GM12878 (cell line): ENCODE data around the gene UST. TPM values are rescaled to one million over a fixed set of nuclear protein-coding genes. Genes with fewer than 3 reads are reported as not detected.

Source experiments
- ATAC-seq: fragments of 200-7000 bp; cut with Tn5 transposase; 3 replicates; pipeline ENCODE4 v1.9.1; 2020; ENCODE audit warnings: mild to moderate bottlenecking, moderate library complexity
- BruUV-seq: library from RNA; stranded (reverse); fragments of 400-500 nt; replicated peaks from 2 replicates; lab custom pipeline; 2021; lab: Mats Ljungman, UMichigan
- CTCF ChIA-PET: fragments of 300-600 bp; sonication (Branson Sonifier 250); formaldehyde crosslinking; extraction: SDS; loops from one replicate; lab custom pipeline; 2021; ENCODE audit warnings: inconsistent platforms; lab: Yijun Ruan, JAX
- POLR2A ChIA-PET: fragments of 350-600 bp; formaldehyde crosslinking; extraction: SDS; loops from one replicate; lab custom pipeline; 2021; ENCODE audit warnings: inconsistent platforms; lab: Charles Lee
- RAD21 ChIA-PET: fragments of 300-600 bp; sonication (Branson Sonifier 250); formaldehyde crosslinking; loops from one replicate; lab custom pipeline; 2023; ENCODE audit warnings: antibody characterized with exemption; ENCODE audit not compliant: unreplicated experiment; lab: Charles Lee
- SMC1A ChIA-PET: fragments of 300-600 bp; sonication (Branson Sonifier 250); formaldehyde crosslinking; loops from one replicate; lab custom pipeline; 2023; ENCODE audit not compliant: unreplicated experiment, uncharacterized antibody; lab: Charles Lee
- DNase-seq: peaks from one replicate; pipeline ENCODE4 v3.0.0-alpha.2; 2011; ENCODE audit warnings: low read depth, low spot score
- FAIRE-seq: peaks from 3 replicates; lab custom pipeline; 2011; peaks lifted over from hg19 to GRCh38; lab: Jason Lieb, UNC
- H2AFZ ChIP-seq: 2 replicates; pipeline ENCODE4 v1.6.0; 2011; ENCODE audit warnings: low read depth, low read length, control low read depth; ENCODE audit not compliant: control insufficient read depth
- H3K27ac ChIP-seq: 2 replicates; pipeline ENCODE4 v1.5.1; 2011; ENCODE audit warnings: control low read depth; ENCODE audit not compliant: control insufficient read depth, insufficient read depth
- H3K27me3 ChIP-seq, 2 experiments: replicated peaks in 1 of 2; 2 replicates each; pipeline versions ENCODE4 v1.6.0 to v1.6.1; 2011; ENCODE audit warnings: low read length in 1 of 2; ENCODE audit not compliant: control insufficient read depth in 2 of 2, insufficient read depth in 2 of 2
- H3K36me3 ChIP-seq, 2 experiments: 2 replicates each; pipeline ENCODE4 v1.5.1; 2011; ENCODE audit warnings: low read length in 1 of 2; ENCODE audit not compliant: control insufficient read depth in 2 of 2, insufficient read depth in 2 of 2
- H3K4me1 ChIP-seq: 2 replicates; pipeline ENCODE4 v1.6.1; 2011; ENCODE audit warnings: mild to moderate bottlenecking, low read length, moderate library complexity, mixed read lengths; ENCODE audit not compliant: control insufficient read depth, insufficient read depth
- H3K4me2 ChIP-seq: 2 replicates; pipeline ENCODE4 v1.6.0; 2011; ENCODE audit warnings: control low read depth; ENCODE audit not compliant: control insufficient read depth, insufficient read depth
- H3K4me3 ChIP-seq: fragments of 200-600 bp; sonication (generic); 2 replicates; pipeline ENCODE4 v1.5.1; 2016
- H3K79me2 ChIP-seq: 2 replicates; pipeline ENCODE4 v1.6.0; 2011; ENCODE audit warnings: low read length; ENCODE audit not compliant: control insufficient read depth, insufficient read depth
- H3K9ac ChIP-seq: 2 replicates; pipeline ENCODE4 v1.8.0; 2011; ENCODE audit warnings: low read length, control low read depth, mixed read lengths; ENCODE audit not compliant: control insufficient read depth, insufficient read depth
- H3K9me3 ChIP-seq: replicated peaks from 3 replicates; pipeline ENCODE4 v1.5.1; 2011; ENCODE audit warnings: mild to moderate bottlenecking, low read length; ENCODE audit not compliant: control insufficient read depth, insufficient read depth
- H4K20me1 ChIP-seq: 2 replicates; pipeline ENCODE4 v1.6.0; 2011; ENCODE audit not compliant: control insufficient read depth, insufficient read depth
- BACH1 ChIP-seq: fragments of 450-650 bp; IDR thresholded peaks from 2 replicates; pipeline ENCODE4 v1.6.1; 2017; ENCODE audit warnings: mild to moderate bottlenecking, borderline replicate concordance
- FOXM1 ChIP-seq: IDR thresholded peaks from 2 replicates; pipeline ENCODE4 v1.6.1; 2012; ENCODE audit warnings: low read depth, mild to moderate bottlenecking, inconsistent platforms, low read length, moderate library complexity
- SIX5 ChIP-seq: IDR thresholded peaks from 2 replicates; pipeline ENCODE4 v1.6.1; 2011; ENCODE audit warnings: mild to moderate bottlenecking, low read depth, low read length, moderate library complexity; ENCODE audit not compliant: severe bottlenecking
- SMC3 ChIP-seq: IDR thresholded peaks from 2 replicates; pipeline ENCODE4 v1.6.1; 2011; ENCODE audit warnings: low read length, improper control_type of control experiment, borderline replicate concordance
- SRF ChIP-seq, 2 experiments: IDR thresholded peaks; 2 replicates each; pipeline ENCODE4 v1.6.1; 2011; ENCODE audit warnings: low read depth in 2 of 2, low read length in 2 of 2, mild to moderate bottlenecking in 1 of 2, moderate library complexity in 1 of 2
- ZBTB11 ChIP-seq: fragments of 450-650 bp; formaldehyde crosslinking; IDR thresholded peaks from 2 replicates; pipeline ENCODE4 v1.5.0; 2022; ENCODE audit warnings: mild to moderate bottlenecking, missing genetic modification characterization
- ZZZ3 ChIP-seq: IDR thresholded peaks from 2 replicates; pipeline ENCODE4 v1.6.1; 2011; ENCODE audit warnings: low read depth; ENCODE audit not compliant: control insufficient read depth, insufficient read length
- WGBS: methylation state at CpG from one replicate; pipeline ENCODE4 v1.1.6; 2016; ENCODE audit warnings: low lambda C conversion rate; ENCODE audit not compliant: insufficient replicate concordance, insufficient coverage; ENCODE audit errors: missing lambda C conversion rate; 5-methylcytosine and 5-hydroxymethylcytosine counted together
- in situ Hi-C: fragments of 300-500 bp; cut with MboI; formaldehyde crosslinking; loops from 9 replicates; pipeline ENCODE4 v1.14.3; 2018; ENCODE audit warnings: mixed read lengths
- intact Hi-C: fragments of 100-400 bp; cut with micrococcal nuclease; formaldehyde crosslinking; loops from one replicate; pipeline ENCODE4 v1.14.2; 2022; ENCODE audit not compliant: unreplicated experiment
- polyA plus RNA-seq, 11 experiments: library from polyadenylated mRNA; depleted of rRNA in 4 of 11; unstranded in 6 of 11; stranded (reverse) in 5 of 11; fragments of >200 nt; fragmentation: Nextera tagmentation in 4 of 11; fragmentation: Illumina TruSeq in 1 of 11; extraction: Ambion mirVana in 4 of 11; extraction: Trizol in 1 of 11; gene quantifications; 1 replicate in 1 of 11; 2 replicates in 10 of 11; pipeline versions ENCODE4 v1.2.1 to v1.2.3, GENCODE V29; 2011 to 2016; ENCODE audit warnings: inconsistent platforms in 2 of 11, missing spikeins in 2 of 11, low read depth in 1 of 11
- total RNA-seq, 4 experiments: library from RNA; depleted of rRNA in 3 of 4; stranded (reverse); fragments of >200 nt in 3 of 4; fragmentation: Illumina TruSeq in 1 of 4; extraction: Trizol in 1 of 4; gene quantifications; 2 replicates each; pipeline versions ENCODE4 v1.2.1 to v1.2.3, GENCODE V29; 2013 to 2021
- TF ChIP-seq, protein P1 (sequence below): fragments of 150-350 bp; IDR thresholded peaks from 2 replicates; pipeline ENCODE4 v1.6.1; 2016; ENCODE audit warnings: low read depth, low read length
- TF ChIP-seq, protein P2 (sequence below): fragments of 450-650 bp; IDR thresholded peaks from 2 replicates; pipeline ENCODE4 v1.6.1; 2017; ENCODE audit warnings: mild to moderate bottlenecking, moderate library complexity

Gene UST
- total and polyA plus RNA-seq, 10 of the 15 experiments (the other 5 are each of a cell fraction or from before 2014, with no cell fraction given): 0.74 to 43.3 (median 2.2) TPM

GRCh38 chr6:148928811-148929210 lies 182.0 kb downstream of the UST start:
- H3K4me1 ChIP-seq: no peaks in the 10 kb centered on the region
- no TSS peak for BruUV-seq
- intact Hi-C loops: no loop called here
- FAIRE-seq (no peak), ATAC-seq (no peak), DNase-seq (no peak)
- no peak overlapping the region for H3K9ac ChIP-seq
- SMC1A ChIA-PET: interaction anchor here (1.0 kb wide), 1 partner anchor 40 kb away, joined by 3 read pairs; no protein-coding TSS in a partner anchor
- H3K4me3 ChIP-seq: no peak overlapping the region
- no peaks in the 10 kb centered on the region for H3K79me2 ChIP-seq
- TF ChIP-seq, protein P1, sequence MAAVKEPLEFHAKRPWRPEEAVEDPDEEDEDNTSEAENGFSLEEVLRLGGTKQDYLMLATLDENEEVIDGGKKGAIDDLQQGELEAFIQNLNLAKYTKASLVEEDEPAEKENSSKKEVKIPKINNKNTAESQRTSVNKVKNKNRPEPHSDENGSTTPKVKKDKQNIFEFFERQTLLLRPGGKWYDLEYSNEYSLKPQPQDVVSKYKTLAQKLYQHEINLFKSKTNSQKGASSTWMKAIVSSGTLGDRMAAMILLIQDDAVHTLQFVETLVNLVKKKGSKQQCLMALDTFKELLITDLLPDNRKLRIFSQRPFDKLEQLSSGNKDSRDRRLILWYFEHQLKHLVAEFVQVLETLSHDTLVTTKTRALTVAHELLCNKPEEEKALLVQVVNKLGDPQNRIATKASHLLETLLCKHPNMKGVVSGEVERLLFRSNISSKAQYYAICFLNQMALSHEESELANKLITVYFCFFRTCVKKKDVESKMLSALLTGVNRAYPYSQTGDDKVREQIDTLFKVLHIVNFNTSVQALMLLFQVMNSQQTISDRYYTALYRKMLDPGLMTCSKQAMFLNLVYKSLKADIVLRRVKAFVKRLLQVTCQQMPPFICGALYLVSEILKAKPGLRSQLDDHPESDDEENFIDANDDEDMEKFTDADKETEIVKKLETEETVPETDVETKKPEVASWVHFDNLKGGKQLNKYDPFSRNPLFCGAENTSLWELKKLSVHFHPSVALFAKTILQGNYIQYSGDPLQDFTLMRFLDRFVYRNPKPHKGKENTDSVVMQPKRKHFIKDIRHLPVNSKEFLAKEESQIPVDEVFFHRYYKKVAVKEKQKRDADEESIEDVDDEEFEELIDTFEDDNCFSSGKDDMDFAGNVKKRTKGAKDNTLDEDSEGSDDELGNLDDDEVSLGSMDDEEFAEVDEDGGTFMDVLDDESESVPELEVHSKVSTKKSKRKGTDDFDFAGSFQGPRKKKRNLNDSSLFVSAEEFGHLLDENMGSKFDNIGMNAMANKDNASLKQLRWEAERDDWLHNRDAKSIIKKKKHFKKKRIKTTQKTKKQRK: no peak
- TF ChIP-seq ZZZ3: no peak
- no peak for TF ChIP-seq SMC3
- TF ChIP-seq, protein P2, sequence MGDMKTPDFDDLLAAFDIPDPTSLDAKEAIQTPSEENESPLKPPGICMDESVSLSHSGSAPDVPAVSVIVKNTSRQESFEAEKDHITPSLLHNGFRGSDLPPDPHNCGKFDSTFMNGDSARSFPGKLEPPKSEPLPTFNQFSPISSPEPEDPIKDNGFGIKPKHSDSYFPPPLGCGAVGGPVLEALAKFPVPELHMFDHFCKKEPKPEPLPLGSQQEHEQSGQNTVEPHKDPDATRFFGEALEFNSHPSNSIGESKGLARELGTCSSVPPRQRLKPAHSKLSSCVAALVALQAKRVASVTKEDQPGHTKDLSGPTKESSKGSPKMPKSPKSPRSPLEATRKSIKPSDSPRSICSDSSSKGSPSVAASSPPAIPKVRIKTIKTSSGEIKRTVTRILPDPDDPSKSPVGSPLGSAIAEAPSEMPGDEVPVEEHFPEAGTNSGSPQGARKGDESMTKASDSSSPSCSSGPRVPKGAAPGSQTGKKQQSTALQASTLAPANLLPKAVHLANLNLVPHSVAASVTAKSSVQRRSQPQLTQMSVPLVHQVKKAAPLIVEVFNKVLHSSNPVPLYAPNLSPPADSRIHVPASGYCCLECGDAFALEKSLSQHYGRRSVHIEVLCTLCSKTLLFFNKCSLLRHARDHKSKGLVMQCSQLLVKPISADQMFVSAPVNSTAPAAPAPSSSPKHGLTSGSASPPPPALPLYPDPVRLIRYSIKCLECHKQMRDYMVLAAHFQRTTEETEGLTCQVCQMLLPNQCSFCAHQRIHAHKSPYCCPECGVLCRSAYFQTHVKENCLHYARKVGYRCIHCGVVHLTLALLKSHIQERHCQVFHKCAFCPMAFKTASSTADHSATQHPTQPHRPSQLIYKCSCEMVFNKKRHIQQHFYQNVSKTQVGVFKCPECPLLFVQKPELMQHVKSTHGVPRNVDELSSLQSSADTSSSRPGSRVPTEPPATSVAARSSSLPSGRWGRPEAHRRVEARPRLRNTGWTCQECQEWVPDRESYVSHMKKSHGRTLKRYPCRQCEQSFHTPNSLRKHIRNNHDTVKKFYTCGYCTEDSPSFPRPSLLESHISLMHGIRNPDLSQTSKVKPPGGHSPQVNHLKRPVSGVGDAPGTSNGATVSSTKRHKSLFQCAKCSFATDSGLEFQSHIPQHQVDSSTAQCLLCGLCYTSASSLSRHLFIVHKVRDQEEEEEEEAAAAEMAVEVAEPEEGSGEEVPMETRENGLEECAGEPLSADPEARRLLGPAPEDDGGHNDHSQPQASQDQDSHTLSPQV: no peak
- TF ChIP-seq SIX5: no peak
- no peak for TF ChIP-seq SRF (IDR thresholded peaks at IDR 0.05; ENCODE audit: low read depth in 2 of 2, low read length in 2 of 2)
- TF ChIP-seq BACH1: no peak
- TF ChIP-seq ZBTB11 (CRISPR knock-in tag): no peak
- no peak for TF ChIP-seq FOXM1
- POLR2A ChIA-PET: no interaction called here
- RAD21 ChIA-PET: no interaction called here
- H3K27ac ChIP-seq: no peak overlapping the region
- 86% methylated on average over 1 of the region's 1 CpG for WGBS
- CTCF ChIA-PET: no interaction called here
- in situ Hi-C loops: no loop called here
- H3K27me3 ChIP-seq: no peaks in the 10 kb centered on the region
- H3K4me2 ChIP-seq: no peak overlapping the region
- H2AFZ ChIP-seq: no peak overlapping the region
- no peaks in the 10 kb centered on the region for H3K36me3 ChIP-seq
- H3K9me3 ChIP-seq: no peaks in the 10 kb centered on the region
- H4K20me1 ChIP-seq: no peaks in the 10 kb centered on the region
